HG03558 (cell line): Measurements from ENCODE around the gene OR2T10.
"Not testable (repeated sequence)": the region's sequence is repeated elsewhere in the genome, so short reads cannot be mapped to it uniquely, and the experiment has no call there.

Source experiments
- ATAC-seq: cut with Tn5 transposase; IDR thresholded peaks from one replicate; pipeline ENCODE4 v1.9.1; 2021; ENCODE audit warnings: moderate number of reproducible peaks; ENCODE audit not compliant: unreplicated experiment; ENCODE audit errors: extremely low read depth

Gene OR2T10

DNA sequence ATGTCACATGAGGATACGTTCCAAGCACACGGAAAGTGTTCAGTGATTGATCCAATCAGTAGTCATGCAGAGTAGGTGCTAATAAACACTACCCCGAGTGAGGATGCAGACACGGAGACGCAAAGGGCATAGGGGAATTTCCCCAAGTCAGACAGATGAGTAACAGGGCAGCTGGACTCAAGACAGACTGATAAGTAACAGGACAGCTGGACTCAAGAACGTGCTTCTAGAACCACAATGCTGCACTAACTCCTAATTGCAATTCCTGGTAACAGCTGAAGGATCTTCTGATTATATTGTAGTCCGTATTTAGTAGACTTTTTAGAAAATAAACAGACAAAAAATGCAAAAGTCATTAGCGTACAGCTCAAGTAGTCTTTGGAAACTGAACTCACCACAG is 1.9 kb upstream of the OR2T10 start:
- ATAC-seq, result no peak

DNA sequence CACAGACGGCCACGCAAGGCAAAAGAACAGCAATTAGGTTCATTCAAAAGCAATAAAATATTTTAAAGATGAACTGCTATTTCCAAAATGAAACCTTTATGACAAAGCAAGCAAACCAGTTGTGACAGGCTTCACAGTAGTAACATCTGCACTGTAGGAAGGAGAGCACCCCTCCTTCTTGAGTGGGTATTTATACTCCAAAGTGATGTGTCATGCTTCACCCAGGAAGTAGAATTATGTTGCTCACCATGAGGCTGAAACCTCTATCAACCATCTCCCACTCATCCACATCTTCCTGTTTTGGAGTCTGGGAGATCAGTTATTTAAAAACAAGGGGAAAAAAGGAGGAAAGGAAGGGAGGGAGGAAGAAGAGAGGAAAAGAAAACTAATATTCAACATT is 885 bp downstream of the OR2T10 start:
- no peak for ATAC-seq

DNA sequence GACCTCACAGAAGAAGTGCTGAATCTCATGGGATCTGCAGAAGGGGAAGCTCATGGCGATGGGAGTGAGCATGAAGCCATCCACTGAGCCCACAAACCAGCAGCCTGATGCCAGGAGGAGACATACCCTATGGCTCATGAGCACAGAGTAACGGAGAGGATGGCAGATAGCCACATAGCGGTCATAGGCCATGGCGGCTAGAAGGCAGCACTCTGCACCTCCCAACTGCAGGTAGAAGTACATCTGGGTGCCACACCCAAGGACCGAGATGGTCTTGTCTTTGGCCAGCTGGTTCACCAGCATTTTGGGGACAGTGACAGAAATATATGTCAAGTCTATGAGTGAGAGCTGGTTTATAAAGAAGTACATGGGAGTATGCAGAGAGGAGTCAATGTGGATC is 4.3 kb downstream of the OR2T10 start:
- no peak for ATAC-seq

DNA sequence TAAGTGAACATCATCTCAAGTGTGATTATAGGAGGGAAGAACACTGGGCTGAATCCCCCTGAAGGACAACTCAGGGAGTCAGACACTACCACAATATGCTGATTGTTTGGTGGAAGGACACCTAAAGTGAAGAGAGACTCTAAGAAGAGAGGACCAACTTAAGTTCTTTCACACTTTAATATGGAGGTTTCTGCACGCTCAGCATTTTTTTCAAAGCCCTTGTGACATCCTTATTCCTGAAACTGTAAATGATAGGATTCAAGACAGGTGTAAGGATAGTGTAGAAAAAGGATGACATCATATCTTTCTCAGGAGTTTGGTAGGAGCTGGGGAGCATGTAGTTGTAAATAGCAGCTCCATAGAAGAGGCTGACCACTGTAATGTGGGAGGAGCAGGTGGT is 4.8 kb downstream of the OR2T10 start:
- no peak for ATAC-seq

DNA sequence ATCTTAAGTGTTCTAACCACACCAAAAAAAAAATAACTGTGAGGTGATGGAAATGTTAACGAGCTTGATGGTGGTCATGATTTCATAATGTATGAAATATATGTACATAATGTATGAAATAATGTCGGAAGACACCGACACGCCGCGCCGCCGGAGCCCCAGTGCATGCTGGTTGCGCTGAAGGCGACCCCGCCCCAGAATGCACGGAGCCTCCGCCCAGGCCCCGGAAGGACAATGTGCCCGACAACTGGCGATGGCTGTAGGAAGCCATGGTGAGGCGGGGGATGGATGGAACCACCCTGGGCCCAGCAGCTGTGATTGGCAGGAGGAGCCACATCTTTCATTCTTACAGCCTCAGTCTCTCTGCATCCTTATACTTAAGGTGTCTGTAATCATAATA is 7.4 kb downstream of the OR2T10 start:
- no peak for ATAC-seq

DNA sequence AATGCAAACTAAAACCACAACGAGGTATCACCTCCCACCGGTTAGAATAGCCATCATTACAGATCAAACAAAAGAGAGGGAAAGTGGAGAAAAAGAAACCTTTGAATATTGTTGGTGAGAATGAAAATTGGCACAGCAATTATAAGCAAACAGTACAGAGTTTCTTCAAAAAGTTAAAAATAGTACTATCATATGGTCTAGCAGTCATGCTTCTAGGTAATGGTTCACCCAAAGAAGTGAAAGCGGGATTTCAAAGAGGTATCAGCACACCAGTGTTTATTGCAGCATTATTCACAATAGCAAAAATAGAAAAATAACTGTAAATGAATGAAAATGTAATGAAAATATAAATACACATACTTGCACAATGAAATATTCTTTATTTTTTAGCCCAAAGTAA is 8.2 kb downstream of the OR2T10 start:
- ATAC-seq, result no peak

DNA sequence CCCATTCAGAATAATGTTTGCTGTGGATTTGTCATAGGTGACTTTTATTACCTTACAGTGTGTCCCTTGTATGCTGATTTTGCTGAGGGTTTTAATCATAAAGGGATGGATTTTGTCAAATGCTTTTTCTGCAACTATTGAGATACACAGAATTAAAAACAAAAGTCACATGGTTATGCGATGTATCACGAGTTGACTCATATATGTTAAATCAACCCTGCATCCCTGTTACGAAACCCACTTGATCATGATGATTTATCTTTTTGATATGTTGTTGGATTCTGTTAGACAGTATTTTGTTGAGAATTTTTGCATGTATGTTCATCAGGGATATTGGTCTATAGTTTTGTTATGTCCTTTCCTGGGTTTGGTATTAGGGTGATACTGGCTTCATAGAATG is 12.2 kb downstream of the OR2T10 start:
- ATAC-seq, result no peak

DNA sequence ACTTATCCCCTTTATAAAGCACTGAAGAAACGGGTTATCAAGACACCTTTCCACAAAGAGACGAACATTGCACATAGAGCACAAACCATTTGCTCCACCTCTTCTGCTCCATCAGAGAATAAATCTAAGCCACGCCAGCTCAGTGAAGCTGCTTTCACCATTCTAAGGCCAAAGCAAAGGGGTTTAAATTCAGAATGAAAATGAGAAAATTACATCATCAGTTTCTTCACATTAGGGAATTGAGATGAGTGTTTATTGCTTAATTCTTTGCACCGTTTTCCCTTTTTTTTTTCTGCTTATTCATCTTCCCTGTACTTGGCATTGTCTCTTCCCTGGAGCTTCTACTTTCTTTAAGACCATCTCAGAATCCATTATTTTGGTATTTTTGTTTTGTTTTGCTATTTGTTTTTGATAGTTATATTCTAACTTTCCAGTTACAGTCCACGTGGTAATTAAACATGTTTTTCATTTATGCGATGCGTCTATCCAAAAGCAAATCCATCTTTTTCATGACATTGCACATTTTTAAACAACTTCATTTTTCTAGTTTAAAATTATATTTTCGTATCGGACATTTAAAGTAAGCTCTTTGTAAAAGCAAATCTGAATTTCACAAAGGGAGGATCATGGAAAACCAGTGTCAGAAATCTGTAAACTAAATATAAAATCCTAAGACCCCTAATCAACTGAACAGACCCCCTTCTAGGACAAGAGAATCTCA is 21.1 kb downstream of the OR2T10 start:
- no peak for ATAC-seq

DNA sequence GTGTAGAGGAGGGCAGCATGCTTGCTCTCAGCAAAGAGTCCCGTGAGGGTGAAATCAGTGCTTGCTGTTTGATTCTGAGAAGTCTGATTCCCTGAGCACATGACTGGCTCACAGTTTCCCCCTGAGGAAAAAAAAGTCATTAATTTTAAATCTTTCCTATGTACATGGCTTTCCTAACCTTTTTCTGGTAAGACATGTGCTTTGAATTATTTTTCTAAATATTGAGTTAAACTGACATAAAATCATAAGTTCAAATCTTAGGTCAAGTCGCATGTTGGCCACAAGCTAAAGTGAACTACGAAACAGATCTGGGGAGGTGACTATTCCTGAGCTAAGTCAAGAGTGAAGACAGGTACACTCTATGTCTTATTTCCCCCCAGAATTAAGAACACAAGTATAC is 22.8 kb downstream of the OR2T10 start, which contains the start of gene OR2T34:
TSS of gene OR2T34 (minus strand) at position 101 of the 400 bp plus-strand sequence. CDS start at position 101, 0 bp downstream.
- ATAC-seq, result not testable (repeated sequence)

DNA sequence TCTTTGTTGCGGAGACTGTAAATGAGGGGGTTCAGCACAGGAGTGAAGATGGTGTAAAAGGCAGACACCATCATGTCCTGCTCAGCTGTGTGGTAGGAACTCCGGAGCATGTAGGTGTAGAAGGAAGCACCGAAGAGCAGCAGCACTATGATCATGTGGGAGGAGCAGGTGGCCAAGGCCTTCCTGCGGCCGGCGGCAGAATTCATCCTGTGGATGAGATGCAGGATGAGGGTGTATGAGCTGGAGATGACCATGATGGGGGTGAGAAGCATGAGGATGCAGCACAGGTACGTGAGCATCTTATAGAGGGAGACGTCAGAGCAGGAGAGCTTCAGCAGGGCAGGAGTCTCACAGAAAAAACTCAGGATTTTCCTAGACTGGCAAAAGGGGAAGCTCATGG is 23.6 kb downstream of the OR2T10 start:
- not testable (repeated sequence) for ATAC-seq

DNA sequence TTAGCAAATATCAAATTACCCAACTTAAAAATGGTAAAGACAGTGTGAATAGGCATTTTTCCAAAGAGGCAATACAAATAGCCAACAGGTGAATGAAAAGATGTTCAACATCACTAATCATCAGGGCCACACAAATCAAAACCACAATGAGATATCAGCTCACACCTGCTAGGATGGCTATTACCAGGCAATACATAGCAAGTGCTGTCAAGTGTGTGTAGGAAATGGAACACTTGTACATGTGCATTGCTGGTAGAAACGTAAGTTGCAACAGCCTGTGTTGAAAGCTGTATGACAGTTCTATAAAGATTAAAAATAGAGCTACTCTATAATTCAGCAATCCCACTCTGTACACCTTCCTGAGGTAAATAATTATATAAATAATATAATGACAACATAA is 25.5 kb downstream of the OR2T10 start:
- ATAC-seq, result peak; percentile 96

DNA sequence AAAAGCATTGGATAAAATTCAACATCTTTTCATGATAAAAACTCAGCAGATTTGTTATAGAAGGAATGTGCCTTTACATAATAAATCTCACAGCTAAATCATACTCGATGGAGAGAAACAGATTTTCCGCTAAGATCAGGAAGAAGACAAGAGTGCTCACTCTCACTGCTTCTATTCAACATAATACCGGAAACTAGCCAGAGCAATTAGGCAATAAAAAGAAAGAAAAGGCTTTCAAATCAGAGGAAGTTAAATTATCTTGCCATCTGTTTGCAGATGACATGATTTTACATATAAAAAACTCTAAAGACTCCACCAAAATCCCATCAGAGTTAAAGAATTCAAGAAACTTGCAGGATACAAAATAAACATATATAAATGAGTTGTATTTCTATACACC is 26.7 kb downstream of the OR2T10 start:
- ATAC-seq, result not testable (repeated sequence)

DNA sequence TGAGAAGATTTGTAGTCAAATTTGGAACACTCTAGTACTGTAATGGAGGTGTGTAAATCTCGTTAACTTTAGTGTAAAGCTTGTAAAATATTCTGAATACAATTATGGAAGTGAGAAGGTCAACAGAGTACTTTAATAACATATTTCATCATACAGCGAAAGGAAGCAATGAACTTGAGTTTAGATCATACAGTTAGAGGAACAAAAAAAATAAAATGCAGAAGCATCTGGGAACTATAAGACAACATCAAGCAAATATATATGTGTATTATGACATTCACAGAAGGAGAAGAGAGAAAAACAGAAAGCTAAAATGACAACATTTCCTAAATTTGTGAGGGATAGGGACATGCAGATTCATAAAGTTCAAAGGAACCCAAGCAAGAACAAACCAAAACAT is 28.5 kb downstream of the OR2T10 start:
- ATAC-seq, result not testable (repeated sequence)

DNA sequence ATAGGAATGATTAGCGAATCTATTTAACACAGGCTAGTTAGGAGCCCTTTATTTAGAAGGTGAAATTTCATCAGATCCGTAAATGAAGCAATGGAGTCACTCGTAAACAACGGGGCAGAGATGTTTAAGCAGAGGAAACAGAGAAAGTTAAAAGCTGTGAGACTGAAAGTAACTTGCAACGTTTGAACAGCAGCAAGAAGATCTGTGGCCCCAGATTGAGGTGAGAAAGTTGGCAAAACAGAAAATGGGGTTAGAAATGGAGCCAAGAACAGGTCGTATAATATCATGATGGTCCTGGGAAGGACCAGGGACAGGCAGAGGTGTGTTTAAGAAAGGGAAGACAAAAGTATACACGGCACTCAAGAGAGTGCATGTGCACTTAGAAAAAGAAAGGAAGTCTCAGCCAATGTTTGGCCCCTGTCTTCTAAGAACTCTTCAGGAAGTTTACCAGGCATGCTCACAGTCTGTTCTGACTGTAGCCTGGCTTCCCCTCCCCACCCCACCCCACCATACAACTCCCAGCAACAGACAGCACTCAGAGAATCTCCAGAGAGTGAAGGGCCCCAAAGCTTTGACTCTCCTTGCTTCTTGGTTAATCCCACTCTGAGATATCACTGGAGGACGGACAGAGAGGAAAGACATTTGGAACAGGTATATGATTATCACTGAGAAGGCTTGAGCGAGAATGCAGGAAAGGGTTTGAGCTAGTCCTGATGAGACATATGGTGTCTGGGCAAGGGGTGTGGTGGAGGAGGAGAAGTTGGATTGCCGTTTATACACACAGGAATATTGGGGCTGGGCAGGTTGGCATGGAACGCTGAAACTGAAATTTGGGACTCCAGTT is 31.7 kb downstream of the OR2T10 start:
- ATAC-seq, result peak; percentile 57

DNA sequence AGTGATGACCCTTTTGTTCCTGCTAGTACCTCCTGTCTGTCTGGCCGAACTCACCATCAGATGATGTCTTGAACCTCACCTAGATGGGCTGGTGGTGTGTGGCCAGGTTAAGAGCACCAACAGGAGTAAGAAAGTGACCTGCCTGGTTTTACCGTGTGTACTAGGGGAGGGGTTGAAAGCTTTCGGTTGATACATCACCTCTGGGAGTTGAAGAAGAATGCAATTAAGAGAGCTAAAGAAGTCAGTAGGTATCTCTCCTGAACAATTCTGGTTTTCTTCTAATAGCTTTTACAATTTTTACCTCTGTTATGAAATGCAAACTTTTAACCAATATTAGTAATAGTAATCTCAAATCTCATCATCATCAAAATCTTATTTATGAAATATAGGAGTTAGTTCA is 34.8 kb downstream of the OR2T10 start, which contains the start of gene OR2T29:
TSS of gene OR2T29 (minus strand) at position 101 of the 400 bp plus-strand sequence. CDS start 3,281 bp downstream, outside the sequence.
- not testable (repeated sequence) for ATAC-seq

DNA sequence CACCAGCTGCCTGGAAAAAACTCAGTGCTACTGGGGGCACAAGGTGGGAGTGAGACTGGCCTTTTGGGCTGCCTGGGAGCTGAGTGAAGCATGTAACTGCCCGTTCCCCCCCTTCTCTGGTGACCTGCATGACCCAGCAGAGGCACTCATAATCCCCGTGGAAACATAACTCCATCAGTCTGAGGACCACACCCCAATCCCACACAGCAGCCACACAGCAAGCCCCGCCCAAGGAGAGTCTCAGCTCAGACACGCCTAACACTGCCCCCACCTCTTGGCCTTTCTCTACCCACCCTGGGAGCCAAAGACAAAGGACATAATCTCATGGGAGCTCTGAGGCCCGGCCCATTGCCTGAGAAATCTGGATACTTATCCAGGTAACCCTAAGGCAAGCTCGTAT is 46.5 kb downstream of the OR2T10 start:
- not testable (repeated sequence) for ATAC-seq

DNA sequence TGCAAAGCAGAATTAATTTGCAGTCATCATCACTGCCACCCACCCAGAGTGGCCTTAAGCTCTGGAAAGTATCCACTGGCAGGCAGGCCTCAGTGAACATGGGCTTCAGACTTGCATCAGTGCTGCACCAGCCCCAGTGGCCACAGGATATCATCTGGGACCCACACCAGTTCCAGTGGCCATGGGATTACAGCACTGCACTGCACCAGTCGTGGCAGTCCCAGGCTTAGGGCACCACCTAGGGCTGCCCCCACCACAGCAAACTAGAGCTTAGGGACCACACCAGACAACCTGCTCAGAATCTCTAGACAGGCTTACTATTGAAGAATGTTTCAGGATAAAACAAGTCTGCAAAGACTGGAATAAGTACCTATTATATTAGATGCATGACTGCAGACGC is 50.1 kb downstream of the OR2T10 start:
- not testable (repeated sequence) for ATAC-seq
